HG03280 (cell line): ENCODE data around the gene CSNK1A1.
"Not testable (repeated sequence)": the region's sequence is repeated elsewhere in the genome, so short reads cannot be mapped to it uniquely, and the experiment has no call there.

ENCODE experiments used
- ATAC-seq: cut with Tn5 transposase; IDR thresholded peaks from one replicate; pipeline ENCODE4 v1.9.1; 2021; ENCODE audit warnings: mild to moderate bottlenecking, moderate library complexity; ENCODE audit not compliant: unreplicated experiment

CSNK1A1 gene

DNA sequence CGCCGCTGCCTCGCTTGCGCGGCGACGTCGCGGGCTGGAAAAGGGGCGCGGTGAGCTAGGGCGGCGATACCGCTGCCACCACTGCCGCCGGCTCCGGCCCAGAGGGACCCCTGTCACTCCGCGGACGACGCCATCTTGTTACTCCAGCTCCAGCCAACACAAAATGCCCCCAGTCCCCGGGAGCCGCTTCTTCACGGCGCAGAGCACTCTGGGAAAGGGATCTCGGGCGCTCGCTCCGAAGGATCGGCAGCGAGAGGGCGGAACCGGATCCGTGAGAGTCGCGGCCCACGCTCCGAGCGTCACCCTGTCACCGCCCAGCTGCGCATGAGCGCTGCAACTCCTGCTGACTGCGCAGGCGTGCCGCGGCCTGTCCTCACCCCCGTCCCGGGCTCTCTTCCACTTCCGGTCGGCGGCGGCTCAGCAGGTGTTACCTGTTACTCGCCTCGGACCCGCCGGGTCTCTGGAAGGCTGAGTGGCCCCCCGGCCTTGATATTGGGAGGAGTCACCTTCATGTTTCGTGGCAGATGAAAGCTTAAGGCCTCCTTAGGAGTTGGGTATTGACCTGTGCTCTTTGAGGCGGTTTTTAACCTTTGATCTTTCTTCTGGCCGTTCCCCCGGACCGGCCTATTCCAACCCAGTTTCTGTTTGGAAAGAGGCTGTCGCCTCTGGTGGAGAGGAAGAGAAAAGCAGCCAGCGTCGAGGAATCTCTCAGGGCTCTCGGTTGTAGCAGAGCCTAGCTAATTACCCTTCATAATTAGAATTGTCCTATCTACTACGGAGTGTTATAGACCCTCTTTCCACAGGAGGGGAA is at the start of gene CSNK1A1:
Gene CSNK1A1, minus strand, starts transcription at position 213 of the 811 bp plus-strand sequence. CDS start 475 bp downstream, outside the sequence.
- peak; percentile 90 for ATAC-seq

DNA sequence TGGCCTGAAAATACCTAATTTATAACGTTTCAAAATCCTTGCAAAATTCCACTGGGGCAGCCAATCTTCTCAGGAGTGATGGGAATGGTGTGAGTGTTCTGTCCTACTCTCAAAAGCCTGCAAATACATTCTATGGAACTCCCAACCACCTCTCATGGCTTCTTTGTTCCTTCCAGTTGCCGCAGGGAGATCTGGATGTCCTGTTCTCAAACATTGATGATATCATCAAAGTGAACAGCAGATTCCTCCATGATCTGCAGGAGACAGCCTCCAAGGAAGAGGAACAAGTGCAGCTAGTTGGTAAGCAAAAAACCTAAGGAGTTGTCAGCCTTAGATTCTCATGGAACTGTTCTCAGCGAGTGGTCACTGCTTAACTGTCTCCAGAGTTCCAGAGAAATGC is 49.7 kb upstream of the CSNK1A1 start:
- no peak for ATAC-seq

DNA sequence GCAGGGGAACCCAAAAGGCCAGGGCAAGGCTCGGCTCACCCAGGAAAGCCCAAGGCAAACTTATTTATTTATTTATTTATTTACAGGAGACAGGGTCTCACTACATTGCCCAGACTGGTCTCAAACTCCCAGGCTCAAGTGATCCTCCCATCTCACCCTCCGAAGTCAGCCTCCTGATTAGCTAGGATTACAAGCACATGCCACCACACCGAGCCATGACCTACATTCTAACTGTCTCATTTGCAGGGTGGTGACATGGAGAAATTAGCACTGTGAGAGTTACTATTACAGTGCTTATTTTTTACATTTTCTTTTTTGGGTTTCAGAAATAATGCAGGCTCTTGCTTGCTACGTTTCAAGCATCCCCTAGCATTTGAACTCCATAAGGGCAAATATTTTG is 48.1 kb upstream of the CSNK1A1 start:
- ATAC-seq = no peak

DNA sequence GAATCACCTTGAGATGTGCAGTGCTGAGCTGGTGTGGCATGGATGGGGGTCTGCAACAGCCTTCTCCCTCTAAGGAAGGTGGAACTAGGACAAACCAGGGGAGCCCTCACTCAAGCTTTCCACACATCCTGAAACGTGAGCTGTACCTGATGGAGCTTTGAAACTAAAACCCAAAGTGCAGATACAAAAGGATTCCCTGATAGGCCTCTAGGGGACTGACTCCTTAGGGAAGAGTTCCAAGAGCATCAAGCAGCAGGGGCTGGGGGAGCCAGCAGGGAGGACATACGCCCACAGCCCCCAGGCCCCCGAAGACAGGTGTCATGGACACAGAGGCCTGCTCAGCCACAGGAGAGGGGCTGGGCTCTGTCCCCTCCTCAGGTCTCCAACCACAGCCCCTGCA is 47.7 kb upstream of the CSNK1A1 start:
- ATAC-seq = no peak

DNA sequence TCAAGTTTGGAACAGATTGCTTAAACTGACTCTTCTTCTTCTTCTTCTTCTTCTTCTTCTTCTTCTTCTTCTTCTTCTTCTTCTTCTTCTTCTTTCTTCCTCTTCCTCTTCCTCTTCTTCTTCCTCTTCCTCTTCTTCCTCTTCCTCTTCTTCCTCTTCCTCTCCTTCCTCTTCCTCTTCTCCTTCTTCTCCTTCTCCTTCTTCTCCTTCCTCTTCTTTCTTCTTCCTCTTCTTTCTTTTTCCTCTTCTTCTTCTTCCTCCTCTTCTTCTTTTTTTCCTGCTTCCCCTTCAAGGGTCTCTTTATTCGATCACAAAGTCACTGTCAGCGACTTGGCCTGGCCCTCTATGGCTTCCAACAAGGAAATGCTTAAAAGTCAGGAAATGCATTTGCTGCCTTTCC is 47.0 kb upstream of the CSNK1A1 start:
- not testable (repeated sequence) for ATAC-seq

DNA sequence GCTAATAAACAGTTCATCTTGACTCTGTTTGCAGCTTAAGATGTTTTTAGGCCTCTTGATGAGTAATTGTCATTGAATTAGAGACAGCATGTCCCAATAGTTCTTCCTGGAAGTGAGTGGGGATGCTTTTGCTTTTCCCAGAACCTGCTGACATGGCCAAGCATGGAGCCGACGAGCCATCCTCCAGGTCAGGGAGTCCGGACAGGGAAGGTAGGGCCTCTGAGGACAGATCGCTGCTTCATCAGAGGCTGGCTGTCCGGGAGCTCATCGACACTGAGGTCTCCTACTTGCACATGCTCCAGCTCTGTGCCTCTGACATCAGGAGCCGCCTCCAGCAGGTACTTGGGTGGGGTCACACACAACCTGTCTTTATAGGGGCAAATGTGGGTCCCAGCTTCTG is 46.4 kb upstream of the CSNK1A1 start:
- no peak for ATAC-seq

DNA sequence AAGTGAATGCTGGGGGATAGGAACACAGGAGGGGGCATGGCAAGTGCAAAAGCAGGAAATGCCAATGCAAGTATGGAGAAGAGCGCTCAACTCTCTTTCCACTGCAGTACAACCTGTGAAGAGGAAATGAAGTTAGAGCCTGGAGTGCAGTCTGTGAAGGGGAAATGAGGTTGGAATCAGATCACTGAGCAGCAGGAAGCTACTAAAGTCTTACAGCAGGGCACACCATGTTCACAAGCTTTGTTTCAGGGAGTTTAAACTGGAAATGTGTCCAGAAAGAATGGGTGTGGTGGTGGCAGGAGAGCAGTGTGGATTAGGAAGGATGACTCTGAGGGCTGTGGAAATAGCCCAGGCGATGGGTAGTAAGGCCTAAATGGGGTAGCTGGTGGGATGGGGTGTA is 45.5 kb upstream of the CSNK1A1 start:
- ATAC-seq = no peak

DNA sequence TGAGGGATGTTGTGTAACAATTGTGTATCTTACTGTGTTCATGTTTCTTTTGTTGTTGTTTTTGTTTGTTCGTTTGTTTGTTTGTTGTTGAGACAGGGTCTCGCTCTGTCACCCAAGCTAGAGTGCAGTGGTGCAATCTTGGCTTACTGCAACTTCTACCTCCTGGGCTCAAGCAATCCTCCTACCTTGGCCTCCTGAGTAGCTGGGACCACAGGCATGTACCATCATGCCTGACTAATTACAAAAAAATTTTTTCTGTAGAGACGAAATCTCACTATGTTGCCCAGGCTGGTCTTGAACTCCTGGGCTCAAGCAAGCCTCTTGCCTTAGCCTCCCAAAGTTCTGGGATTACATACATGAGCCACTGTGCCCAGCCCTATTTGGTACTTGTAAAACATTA is 43.9 kb upstream of the CSNK1A1 start:
- ATAC-seq = not testable (repeated sequence)

DNA sequence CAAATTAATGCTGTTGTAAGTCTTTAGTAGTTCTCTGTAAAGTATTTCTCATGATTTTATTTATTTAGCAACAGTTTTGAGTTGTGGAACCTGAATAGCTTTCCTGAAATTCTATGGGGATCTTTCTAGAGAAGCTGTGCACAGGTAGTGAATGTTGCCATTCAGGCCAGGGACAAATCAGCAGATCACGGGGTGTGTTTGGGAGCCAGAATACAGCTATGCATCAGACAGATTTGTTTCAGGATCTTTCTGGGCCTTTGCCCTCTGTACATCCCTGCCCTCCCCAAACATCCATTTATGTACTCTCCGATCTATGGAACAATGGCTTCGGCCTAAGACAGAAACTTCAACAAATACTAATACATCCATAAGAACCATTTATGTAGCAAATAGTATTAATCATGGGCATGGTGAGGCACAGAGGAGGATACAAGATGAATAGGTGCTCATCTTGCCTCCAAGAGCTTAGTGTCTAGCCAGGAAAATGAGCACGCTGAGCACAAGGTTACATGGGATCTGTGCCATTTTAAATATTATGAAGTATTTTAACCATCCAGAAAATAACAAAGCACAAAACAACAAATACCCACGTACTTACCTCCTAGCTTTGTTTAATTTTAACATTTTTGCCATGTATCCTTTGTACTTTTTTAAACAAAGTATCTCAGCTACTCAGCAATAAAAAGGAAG is 43.1 kb upstream of the CSNK1A1 start:
- no peak for ATAC-seq

DNA sequence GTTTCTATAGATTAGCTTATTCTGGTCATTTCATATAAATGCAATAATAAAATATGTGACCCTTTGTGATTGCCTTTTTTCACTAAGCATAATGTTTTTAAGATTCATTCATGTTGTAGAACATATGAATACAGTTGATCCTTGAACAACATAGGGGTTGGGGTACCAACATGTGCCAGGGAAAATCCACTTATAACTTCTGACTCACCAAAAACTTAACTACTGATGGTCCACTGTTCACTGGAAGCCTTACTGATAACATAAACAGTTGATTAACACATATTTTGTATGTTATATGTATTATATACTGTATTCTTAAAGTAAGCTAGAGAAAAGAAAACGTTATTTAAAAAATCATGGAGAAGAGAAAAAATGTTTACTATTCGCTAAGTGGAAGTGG is 42.1 kb upstream of the CSNK1A1 start:
- no peak for ATAC-seq

DNA sequence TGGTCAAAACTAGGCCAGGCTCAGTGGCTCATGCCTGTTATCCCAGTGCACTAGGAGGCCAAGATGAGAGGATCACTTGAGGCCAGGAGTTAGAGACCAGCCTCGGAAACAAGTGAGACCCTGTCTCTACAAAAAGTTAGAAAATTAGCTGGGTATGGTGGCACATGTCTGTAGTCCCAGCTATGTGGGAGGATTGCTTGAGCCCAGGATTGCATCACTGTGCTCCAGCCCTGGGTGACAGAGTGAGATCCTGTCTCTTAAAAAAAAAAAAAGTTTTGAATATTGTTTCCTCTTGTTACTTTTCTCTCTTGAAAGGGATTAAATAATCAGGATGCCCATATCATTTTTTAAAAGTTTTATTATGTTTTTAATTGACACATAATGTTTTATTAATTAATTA is 37.7 kb upstream of the CSNK1A1 start:
- no peak for ATAC-seq

DNA sequence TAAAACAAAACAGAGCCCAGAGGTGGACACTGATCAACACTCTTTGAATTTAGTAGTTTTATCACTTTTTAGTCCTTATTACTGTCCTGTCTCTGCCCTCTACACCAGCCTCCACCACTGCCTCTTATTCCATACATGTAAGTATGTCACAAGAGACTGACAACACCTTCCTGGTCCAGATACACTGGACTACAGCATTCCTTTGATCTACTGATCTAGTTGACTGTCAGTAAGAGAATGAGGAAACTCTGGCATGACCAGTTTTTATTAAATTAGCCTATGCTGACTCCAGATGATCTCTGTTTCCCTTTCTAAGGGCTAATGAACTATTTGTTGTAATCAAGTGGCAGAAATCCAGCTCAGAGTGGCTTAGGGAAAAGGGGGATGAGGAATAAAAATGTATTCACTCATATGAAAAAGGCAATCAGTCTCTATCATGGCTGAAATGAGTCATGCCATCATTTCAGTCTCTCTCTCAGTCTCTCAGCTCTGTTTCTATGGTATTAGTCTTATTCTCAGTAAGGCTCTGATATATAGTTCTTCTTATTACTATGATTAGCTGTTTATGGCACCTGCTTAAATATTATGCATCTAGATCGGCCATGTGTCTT is 35.6 kb upstream of the CSNK1A1 start:
- ATAC-seq = no peak

DNA sequence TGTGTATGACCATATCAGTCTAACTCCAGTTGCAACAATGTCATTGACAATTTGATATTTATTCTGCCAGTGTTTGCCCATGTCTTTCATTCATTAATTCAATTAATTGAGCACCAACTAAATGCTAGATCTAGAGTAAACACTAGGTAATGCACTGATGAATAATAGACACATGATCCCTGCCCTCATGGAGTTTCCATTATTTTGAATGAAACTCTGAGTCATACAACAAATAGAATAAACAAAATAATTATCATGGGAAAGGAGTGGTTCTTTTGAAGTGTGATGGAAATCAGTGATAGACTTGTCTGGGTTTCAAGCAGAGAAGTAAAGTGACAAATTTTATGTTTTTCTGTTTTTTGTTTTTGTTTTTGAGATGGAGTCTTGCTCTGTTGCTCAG is 34.7 kb upstream of the CSNK1A1 start:
- no peak for ATAC-seq

DNA sequence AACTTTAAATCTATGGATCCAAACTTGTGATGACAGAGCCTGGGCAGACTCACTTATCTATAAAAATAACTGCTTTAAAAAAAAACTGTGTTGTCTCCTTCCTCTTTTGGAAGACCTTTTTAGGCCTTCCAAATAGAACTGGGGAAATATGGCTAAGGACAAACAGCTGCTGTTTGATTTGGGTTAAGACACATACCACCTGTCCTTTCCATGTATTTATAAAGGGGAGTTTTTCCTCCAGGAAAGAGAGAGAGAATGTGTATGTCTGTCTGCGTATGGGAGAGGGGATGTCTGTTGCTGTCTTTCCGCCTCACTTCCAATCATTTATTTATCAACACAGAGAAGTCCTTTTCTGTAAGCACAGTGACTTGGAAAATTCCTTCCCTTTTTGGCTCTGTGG is 32.9 kb upstream of the CSNK1A1 start:
- ATAC-seq = no peak

DNA sequence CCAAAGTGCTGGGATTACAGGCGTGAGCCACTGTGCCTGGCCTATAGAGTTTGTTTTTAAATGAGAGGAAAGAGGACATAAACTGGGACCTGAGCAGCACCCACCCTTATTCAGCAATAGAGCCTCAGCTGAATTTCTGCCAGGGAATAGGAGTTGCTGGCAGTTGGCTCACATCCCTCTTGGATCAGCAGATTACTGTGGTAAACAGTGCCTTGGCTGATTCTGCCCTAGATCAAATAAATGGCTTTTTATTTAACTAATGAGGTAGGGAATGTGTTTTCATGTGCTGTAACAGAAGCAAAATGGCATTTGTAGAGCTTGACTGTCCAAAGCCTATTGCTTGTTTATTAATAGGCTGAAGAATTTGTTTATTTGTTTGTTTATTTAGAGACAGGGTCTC is 32.2 kb upstream of the CSNK1A1 start:
- no peak for ATAC-seq

DNA sequence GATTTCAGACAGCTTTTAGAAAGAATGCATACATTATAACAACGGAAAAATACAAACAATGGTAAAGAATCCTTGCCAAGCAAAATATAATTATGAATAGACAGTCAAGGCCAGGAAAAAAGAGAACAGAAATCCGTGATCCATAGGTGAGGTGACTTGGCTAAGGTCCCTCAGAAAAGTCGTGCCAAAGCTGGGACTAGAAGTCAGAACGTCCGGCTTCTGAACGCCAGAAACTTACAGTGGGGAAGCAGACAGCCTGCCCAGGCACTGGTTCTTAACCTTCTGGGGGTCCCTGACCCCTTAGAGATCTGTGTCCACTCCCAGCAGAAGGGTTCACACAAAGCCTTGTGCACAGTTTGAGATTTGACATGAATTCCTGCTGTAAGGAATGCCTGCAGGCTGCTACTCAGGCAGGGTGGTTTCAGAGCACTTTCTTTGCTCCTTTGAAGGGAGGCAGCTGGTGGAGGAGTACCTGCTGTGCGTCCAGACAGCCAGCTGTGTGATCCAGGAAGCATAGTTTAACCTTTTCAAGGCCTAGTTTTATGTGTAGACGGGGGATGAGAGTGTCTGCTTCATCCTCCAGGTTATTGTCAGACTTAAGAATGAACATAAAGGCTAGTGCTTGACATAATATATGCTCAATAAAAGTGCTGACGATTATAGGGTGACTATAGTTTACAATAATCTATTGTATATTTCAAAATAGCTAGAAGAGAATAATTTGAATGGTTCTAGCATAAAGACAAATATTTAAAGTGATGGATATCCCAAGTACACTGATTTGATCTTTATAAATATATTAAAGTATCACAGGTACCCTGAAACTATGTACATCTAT is 30.9 kb upstream of the CSNK1A1 start:
- ATAC-seq = no peak

DNA sequence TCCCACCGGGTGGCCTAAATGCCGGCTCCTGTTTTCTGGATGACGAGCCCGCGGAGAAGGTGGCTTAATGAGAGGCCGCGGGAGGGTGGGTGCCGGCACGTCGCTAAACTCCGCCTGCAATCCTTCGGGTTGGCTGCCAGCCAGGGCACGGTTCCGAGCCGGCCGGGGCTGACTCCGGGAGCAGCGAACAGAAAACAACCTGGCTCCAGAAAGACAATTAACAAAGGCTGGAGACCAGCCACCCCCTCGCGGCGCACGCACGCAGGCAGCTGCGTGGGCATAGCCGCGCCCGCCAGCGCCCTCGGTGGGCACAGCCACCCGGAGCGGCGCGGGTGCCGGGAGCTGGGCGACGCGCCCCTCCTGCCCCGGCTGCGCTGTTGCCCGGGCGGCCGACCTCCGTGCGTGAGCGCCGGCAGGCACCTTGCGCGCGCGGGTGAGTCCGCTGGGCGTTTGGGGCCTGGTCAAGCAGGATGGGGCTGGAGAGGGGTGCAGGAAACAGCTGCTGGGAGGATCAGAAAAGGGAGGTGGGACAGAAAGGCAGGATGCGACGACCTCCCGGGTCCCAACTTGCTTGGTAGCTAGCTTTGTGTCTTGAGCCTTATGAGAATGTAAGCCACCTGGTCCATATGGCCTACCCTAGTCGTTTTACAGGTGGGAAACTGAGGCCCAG is 30.1 kb upstream of the CSNK1A1 start, which contains the start of gene ARHGEF37:
Gene ARHGEF37, plus strand, starts transcription at position 307 of the 670 bp plus-strand sequence. CDS start 16,272 bp downstream, outside the sequence.
- no peak for ATAC-seq

DNA sequence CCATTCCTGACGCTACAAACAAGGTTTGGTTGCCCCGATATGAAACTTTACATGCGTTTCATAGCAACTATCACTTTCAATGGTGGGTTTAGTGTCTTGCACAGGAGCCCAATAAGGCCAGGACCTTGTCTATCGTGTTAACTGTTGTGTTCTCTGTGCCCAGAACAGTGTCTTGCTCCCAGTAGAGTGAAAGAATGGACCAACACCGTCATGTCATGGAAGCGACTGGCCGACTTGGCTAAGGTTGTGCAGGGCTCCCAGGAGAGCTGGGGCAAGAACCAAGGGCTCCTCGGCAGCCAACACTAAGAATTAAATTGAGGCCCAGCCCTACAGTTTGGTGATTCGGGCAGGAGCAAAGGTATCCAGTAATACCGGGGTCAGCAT is 29.6 kb upstream of the CSNK1A1 start:
- no peak for ATAC-seq

DNA sequence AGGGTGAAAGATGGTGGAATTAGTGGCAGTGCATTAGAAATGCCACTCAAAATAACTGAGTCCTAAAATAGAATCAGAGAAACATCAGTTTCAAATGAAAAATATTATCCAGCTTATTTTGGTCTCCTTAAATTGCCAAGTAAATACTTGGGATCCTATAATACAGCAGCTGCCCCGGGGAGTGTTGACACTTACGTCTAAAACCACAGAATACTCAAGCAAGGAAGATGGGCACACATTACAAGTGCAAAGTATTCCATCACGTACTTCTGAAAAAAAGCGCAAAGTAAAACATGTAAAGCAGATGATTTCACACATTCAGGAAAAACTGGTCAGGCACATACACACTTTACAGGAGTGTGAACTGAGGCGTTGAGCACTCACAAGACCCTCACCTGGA is 27.7 kb upstream of the CSNK1A1 start:
- no peak for ATAC-seq

DNA sequence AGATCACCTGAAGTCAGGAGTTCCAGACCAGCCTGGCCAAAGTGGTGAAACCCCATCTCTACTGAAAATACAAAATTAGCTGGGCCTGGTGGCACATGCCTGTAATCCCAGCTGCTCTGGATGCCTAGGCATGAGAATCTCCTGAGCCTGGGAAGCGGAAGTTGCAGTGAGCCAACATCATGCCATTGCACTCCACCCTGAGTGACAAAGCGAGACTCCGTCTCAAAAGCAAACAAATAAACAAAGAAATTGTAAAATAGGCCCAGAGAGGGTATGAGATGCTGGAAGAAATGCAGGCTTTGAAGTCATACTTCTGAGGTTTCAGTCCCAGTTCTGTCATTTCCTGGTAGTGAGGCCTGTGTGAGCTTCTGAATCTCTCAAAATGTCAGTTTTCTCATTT is 24.8 kb upstream of the CSNK1A1 start:
- ATAC-seq = no peak
